PC-3 (cell line): ENCODE measurements around the gene UBTD1. TPM values are rescaled to one million over a fixed set of nuclear protein-coding genes. Genes with fewer than 3 reads are reported as not detected.
A peak's percentile ranks its signal among the peaks of the same experiment; 100 is the strongest.

ENCODE experiments used
- ATAC-seq: fragments of 200-7000 bp; cut with Tn5 transposase; 2 replicates; pipeline ENCODE4 v1.9.1; 2020; ENCODE audit warnings: mild to moderate bottlenecking, moderate library complexity
- BruUV-seq: library from RNA; stranded (reverse); fragments of 400-500 nt; replicated peaks from 2 replicates; lab custom pipeline; 2021; lab: Mats Ljungman, UMichigan
- CTCF ChIA-PET: fragments of 300-600 bp; sonication (Branson Sonifier 250); formaldehyde crosslinking; loops from one replicate; lab custom pipeline; 2022; ENCODE audit warnings: antibody characterized with exemption; lab: Charles Lee
- POLR2A ChIA-PET: fragments of 300-600 bp; sonication (Branson Sonifier 250); formaldehyde crosslinking; loops from one replicate; lab custom pipeline; 2022; ENCODE audit warnings: antibody characterized with exemption; ENCODE audit not compliant: unreplicated experiment; lab: Charles Lee
- DNase-seq: peaks from one replicate; pipeline ENCODE4 v3.0.0-alpha.2; 2015
- H2AFZ ChIP-seq: fragments of 300-600 bp; sonication (generic); 2 replicates; pipeline ENCODE4 v1.6.0; 2016; ENCODE audit warnings: antibody characterized with exemption, low read length
- H3F3A ChIP-seq: fragments of 300-600 bp; sonication (generic); one replicate; pipeline ENCODE4 v1.6.0; 2017; ENCODE audit warnings: antibody characterized with exemption, low read length, control low read depth, mild to moderate bottlenecking; ENCODE audit not compliant: unreplicated experiment
- H3K27ac ChIP-seq: fragments of 300-600 bp; sonication (generic); 2 replicates; pipeline ENCODE4 v1.5.1; 2016; ENCODE audit warnings: mild to moderate bottlenecking, low read length
- H3K27me3 ChIP-seq: fragments of 300-600 bp; sonication (generic); 2 replicates; pipeline ENCODE4 v1.6.1; 2016; ENCODE audit warnings: low read length, mixed read lengths
- H3K36me3 ChIP-seq: fragments of 300-600 bp; sonication (generic); 2 replicates; pipeline ENCODE4 v1.6.1; 2016; ENCODE audit warnings: low read depth, mixed run types, low read length, mixed read lengths
- H3K4me1 ChIP-seq: fragments of 300-600 bp; sonication (generic); 2 replicates; pipeline ENCODE4 v1.5.1; 2016; ENCODE audit warnings: low read length; ENCODE audit not compliant: insufficient read depth
- H3K4me2 ChIP-seq: fragments of 300-600 bp; sonication (generic); 2 replicates; pipeline ENCODE4 v1.6.0; 2016; ENCODE audit warnings: low read length
- H3K4me3 ChIP-seq: fragments of 300-600 bp; sonication (generic); 2 replicates; pipeline ENCODE4 v1.5.1; 2016; ENCODE audit warnings: mild to moderate bottlenecking, low read length, mixed read lengths
- H3K79me2 ChIP-seq: fragments of 300-600 bp; sonication (generic); 2 replicates; pipeline ENCODE4 v1.6.1; 2017; ENCODE audit warnings: low read length, mixed read lengths
- H3K9ac ChIP-seq: fragments of 300-600 bp; sonication (generic); 2 replicates; pipeline ENCODE4 v1.6.0; 2016; ENCODE audit warnings: mild to moderate bottlenecking, low read length
- H3K9me2 ChIP-seq: fragments of 300-600 bp; sonication (generic); replicated peaks from 2 replicates; pipeline ENCODE4 v1.6.1; 2016; ENCODE audit warnings: mixed run types, low read length, mixed read lengths
- H3K9me3 ChIP-seq: fragments of 300-600 bp; sonication (generic); 2 replicates; pipeline ENCODE4 v1.6.1; 2016; ENCODE audit warnings: low read length, mixed read lengths
- H4K20me1 ChIP-seq: fragments of 300-600 bp; sonication (generic); 2 replicates; pipeline ENCODE4 v1.6.1; 2016; ENCODE audit warnings: low read length, mixed read lengths
- EZH2 ChIP-seq: fragments of 300-600 bp; sonication (generic); IDR thresholded peaks from one replicate; pipeline ENCODE4 v1.6.1; 2017; ENCODE audit warnings: antibody characterized with exemption, mild to moderate bottlenecking, low read length; ENCODE audit not compliant: unreplicated experiment
- EZH2phosphoT487 ChIP-seq: fragments of 300-600 bp; sonication (generic); IDR thresholded peaks from 2 replicates; pipeline ENCODE4 v1.6.1; 2018; ENCODE audit warnings: mild to moderate bottlenecking, antibody characterized with exemption, low read length, borderline replicate concordance
- intact Hi-C: fragments of 100-400 bp; cut with micrococcal nuclease; formaldehyde crosslinking; loops from 2 replicates; pipeline ENCODE4 v1.9.0; 2023
- total RNA-seq: library from RNA; depleted of rRNA; stranded (reverse); fragments of >200 nt; gene quantifications from 2 replicates; pipeline ENCODE4 v1.2.3, GENCODE V29; 2014
- TF ChIP-seq, protein P1 (sequence below): fragments of 300-600 bp; sonication (generic); conservative IDR thresholded peaks from 2 replicates; pipeline ENCODE4 v1.5.1; 2017; ENCODE audit warnings: antibody characterized with exemption, low read depth, mild to moderate bottlenecking, low read length

UBTD1 gene
- total RNA-seq, 1 experiment from 2014 or later, result 18.5 TPM

DNA sequence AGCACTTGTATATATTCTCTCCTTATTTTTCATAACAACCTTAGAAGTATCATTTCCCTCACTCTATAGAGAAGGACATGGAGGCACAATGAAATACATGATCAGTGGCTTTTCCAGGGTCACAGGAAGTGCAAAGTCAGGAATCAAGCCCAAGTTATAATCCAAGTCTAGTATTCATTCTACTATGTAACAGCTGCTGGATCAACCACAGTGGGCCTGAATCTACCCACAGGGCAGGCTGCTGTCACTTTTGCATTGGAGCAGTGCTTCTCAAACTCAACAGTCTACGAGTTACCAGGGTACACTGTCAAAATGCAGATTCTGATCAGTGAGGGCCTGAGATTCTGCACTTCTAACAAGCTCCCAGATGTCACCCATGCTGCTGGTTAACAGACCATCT is 34.5 kb upstream of the UBTD1 start:
- H3K79me2 ChIP-seq, result no peaks in the 10 kb centered on the region
- no peaks in the 10 kb centered on the region for H3K9me3 ChIP-seq
- H3K4me2 ChIP-seq, result no peak overlapping the region
- no peak overlapping the region for H2AFZ ChIP-seq
- no peak overlapping the region for H3K27ac ChIP-seq
- ATAC-seq (peak; percentile 5; the same call in 1 of the 2 replicates), DNase-seq (no peak)
- intact Hi-C loops, result loop anchor here (1.0 to 5.0 kb wide), 3 partner anchors 33 to 148 kb away; partner anchors contain the start of genes MMS19 and UBTD1
- no peak overlapping the region for H3K9ac ChIP-seq
- TF ChIP-seq, protein P1, sequence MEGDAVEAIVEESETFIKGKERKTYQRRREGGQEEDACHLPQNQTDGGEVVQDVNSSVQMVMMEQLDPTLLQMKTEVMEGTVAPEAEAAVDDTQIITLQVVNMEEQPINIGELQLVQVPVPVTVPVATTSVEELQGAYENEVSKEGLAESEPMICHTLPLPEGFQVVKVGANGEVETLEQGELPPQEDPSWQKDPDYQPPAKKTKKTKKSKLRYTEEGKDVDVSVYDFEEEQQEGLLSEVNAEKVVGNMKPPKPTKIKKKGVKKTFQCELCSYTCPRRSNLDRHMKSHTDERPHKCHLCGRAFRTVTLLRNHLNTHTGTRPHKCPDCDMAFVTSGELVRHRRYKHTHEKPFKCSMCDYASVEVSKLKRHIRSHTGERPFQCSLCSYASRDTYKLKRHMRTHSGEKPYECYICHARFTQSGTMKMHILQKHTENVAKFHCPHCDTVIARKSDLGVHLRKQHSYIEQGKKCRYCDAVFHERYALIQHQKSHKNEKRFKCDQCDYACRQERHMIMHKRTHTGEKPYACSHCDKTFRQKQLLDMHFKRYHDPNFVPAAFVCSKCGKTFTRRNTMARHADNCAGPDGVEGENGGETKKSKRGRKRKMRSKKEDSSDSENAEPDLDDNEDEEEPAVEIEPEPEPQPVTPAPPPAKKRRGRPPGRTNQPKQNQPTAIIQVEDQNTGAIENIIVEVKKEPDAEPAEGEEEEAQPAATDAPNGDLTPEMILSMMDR, result no peak
- TF ChIP-seq EZH2 (no peak), EZH2phosphoT487 (no peak)
- H3K9me2 ChIP-seq, result no peaks in the 10 kb centered on the region
- peaks cover 6% of the 10 kb centered on the region for H3F3A ChIP-seq
- no peak overlapping the region for H3K4me3 ChIP-seq
- peaks cover 11% of the 10 kb centered on the region for H3K4me1 ChIP-seq
- peaks cover 66% of the 10 kb centered on the region for H3K36me3 ChIP-seq
- H4K20me1 ChIP-seq, result no peaks in the 10 kb centered on the region
- ChIA-PET CTCF (no interaction called here), POLR2A (no interaction called here)
- H3K27me3 ChIP-seq, result no peaks in the 10 kb centered on the region
- BruUV-seq, result no TSS peak

DNA sequence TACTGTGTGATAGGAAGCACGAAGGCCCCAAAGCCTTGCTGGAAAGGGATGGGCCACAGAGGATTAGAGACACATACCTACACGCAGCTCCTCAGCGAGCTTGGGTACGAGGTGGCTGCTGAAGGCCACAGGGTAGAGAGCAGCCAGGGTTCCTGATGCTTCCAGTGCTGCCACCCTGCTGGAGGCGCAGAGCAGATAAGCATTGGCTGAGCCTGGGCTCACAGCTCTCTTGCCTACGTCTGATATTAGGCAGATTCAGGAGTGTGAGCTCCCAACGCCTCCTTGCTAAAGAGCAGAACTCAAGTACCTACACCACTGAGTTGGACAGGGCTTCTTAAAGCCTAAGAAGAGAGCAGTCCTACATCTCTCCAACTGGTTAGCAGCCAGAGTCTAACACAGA is 32.7 kb upstream of the UBTD1 start:
- ChIA-PET POLR2A (no interaction called here), CTCF (interaction anchor here (0.6 kb wide), 1 partner anchor 17 kb away, joined by 3 read pairs; no protein-coding TSS in a partner anchor)
- H3K4me3 ChIP-seq, result no peak overlapping the region
- ATAC-seq, result no peak
- H3K4me2 ChIP-seq, result no peak overlapping the region
- H3K4me1 ChIP-seq, result peaks cover 11% of the 10 kb centered on the region
- H3K79me2 ChIP-seq, result no peaks in the 10 kb centered on the region
- H3K9me3 ChIP-seq, result no peaks in the 10 kb centered on the region
- peaks cover 6% of the 10 kb centered on the region for H3F3A ChIP-seq
- H3K36me3 ChIP-seq, result peaks cover 63% of the 10 kb centered on the region
- no peak overlapping the region for H2AFZ ChIP-seq
- H4K20me1 ChIP-seq, result no peaks in the 10 kb centered on the region
- no peak overlapping the region for H3K27ac ChIP-seq
- intact Hi-C loops, result no loop called here
- no peaks in the 10 kb centered on the region for H3K27me3 ChIP-seq
- no TSS peak for BruUV-seq
- no peak overlapping the region for H3K9ac ChIP-seq
- no peaks in the 10 kb centered on the region for H3K9me2 ChIP-seq
- no peak for DNase-seq
- TF ChIP-seq EZH2phosphoT487 (no peak), EZH2 (no peak)
- TF ChIP-seq, protein P1, result no peak

DNA sequence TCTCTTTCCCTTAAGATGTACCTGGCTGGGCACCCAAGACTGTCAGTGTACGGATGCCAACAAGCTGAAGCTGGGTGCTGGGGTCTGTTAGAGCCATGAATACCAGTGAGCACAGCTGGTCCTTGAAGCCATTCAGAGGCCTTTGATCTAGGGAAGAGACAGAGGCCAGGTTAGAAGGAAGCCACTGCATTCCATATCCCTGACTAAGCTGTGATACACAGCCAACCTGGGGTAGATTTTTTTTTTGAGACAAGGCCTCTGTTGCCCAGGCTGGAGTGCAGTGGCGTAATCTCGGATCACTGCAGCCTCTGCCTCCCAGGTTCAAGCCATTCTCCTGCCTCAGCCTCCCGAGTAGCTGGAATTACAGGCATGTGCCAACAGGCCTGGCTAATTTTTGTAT is 32.0 kb upstream of the UBTD1 start:
- no TSS peak for BruUV-seq
- Histone ChIP-seq H3K4me3 (no peak overlapping the region), H2AFZ (no peak overlapping the region), H3K9me2 (no peaks in the 10 kb centered on the region), H3K79me2 (no peaks in the 10 kb centered on the region), H4K20me1 (no peaks in the 10 kb centered on the region), H3K4me2 (no peak overlapping the region), H3K36me3 (peaks cover 57% of the 10 kb centered on the region), H3K9ac (no peak overlapping the region), H3K4me1 (peaks cover 11% of the 10 kb centered on the region), H3K27me3 (no peaks in the 10 kb centered on the region), H3K9me3 (no peaks in the 10 kb centered on the region), H3F3A (peaks cover 6% of the 10 kb centered on the region), H3K27ac (no peak overlapping the region)
- ATAC-seq (peak; percentile 59), DNase-seq (peak; percentile 59)
- intact Hi-C loops, result no loop called here
- ChIA-PET POLR2A (no interaction called here), CTCF (interaction anchor here (0.6 kb wide), 1 partner anchor 364 kb away, joined by 3 read pairs; no protein-coding TSS in a partner anchor)
- TF ChIP-seq EZH2phosphoT487, result no peak
- no peak for TF ChIP-seq EZH2
- TF ChIP-seq, protein P1, result no peak
